Erythroblast (primary cell): ENCODE measurements around the gene P2RX6.

Experiments used
- GATA1 ChIP-seq: IDR thresholded peaks from 2 replicates; pipeline ENCODE4 v1.6.1; 2011; ENCODE audit warnings: low read depth, mild to moderate bottlenecking, control low read depth, low read length, moderate library complexity
- POLR2A ChIP-seq: IDR thresholded peaks from 2 replicates; pipeline ENCODE4 v1.6.1; 2011; ENCODE audit warnings: mild to moderate bottlenecking, low read length

DNA sequence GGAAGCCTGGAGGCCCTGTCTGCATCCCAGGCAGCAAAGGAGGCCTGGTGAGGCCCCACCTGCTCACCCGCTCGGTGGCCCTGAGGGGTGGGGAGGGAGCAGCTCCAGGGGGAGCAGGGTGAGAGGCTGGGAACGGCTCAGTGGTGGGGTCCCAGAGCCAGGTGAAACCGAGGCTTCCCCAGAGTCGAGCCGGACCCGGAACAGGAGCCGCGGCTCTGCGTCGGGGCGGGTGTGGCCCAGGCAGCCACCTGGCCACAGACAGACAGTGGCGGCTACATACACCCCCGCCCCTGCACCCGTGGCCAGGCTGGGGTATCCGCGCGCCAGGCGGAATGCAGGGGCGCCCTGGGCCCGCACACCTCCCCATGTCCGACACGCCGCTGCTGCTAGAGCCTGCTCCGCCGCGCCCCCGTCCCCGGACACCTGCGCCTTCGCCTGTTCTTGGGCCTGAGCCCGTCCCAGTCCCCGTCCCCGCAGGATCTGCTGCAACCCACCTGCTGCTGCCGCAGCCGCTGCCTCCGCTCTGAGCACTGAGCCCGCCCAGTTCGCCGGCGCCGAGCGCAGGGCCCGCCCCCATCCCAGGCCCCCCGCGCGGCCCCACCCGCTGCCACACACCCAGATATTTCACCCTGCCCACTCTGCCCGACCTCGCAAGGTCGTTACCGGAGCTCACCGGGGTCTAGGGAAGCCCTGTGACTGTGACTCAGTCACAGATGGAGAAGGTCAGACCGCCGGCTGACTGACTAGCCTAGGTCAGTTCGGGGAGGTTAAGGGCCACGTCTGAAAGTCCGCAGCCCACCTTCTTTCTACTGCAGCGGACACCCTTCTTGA is 17.3 kb downstream of the P2RX6 start, which contains the start of gene SLC7A4:
- no peak for TF ChIP-seq POLR2A
- TF ChIP-seq GATA1, result no peak
